ENCODE results near the gene PPP2R2D.

- TF ChIP-seq CTCF (IDR thresholded peaks at IDR 0.05) (no peak), ZBTB33 (IDR thresholded peaks at IDR 0.05; ENCODE audit: borderline replicate concordance, low read depth) (no peak), USF1 (IDR thresholded peaks at IDR 0.05; ENCODE audit: borderline replicate concordance, low read depth) (no peak)
Measured at GRCh38 chr10:131900350-131901152, at the start of gene PPP2R2D.

Measured in SK-N-SH (cell line).